GM20000 (cell line): Measurements from ENCODE around the gene CBX4.

Source experiments
- DNase-seq: peaks from one replicate; pipeline ENCODE4 v3.0.0; 2012; ENCODE audit warnings: low spot score
- CTCF ChIP-seq: IDR thresholded peaks from 2 replicates; pipeline ENCODE4 v1.5.1; 2012; ENCODE audit warnings: mild to moderate bottlenecking, control low read depth; ENCODE audit errors: extremely low read depth, missing control alignments

Gene CBX4

GRCh38 chr17:79819085-79819484 is 20.2 kb downstream of the CBX4 start:
- DNase-seq, result no peak
- TF ChIP-seq CTCF, result no peak

GRCh38 chr17:79818026-79818758 is 21.0 kb downstream of the CBX4 start:
- no peak for DNase-seq
- TF ChIP-seq CTCF, result no peak

- TF ChIP-seq CTCF, result no peak
- DNase-seq, result no peak
Observed at GRCh38 chr17:79815836-79816461, 23.3 kb downstream of the CBX4 start.

- no peak for TF ChIP-seq CTCF
- no peak for DNase-seq
Observed at GRCh38 chr17:79814974-79815835, 24.0 kb downstream of the CBX4 start.

- no peak for TF ChIP-seq CTCF
- no peak for DNase-seq
Observed at GRCh38 chr17:79814127-79814973, 24.9 kb downstream of the CBX4 start.

GRCh38 chr17:79813297-79814126 is 25.7 kb downstream of the CBX4 start:
- DNase-seq, result no peak
- no peak for TF ChIP-seq CTCF
